NCI-H1694 treated with DMSO at 0.1 percent for 48 hours (cell line): ENCODE results near the gene TLL1.

Experiments used
- DNase-seq: peaks from one replicate; lab custom pipeline; 2025; lab: John Stamatoyannopoulos, UW

TLL1 gene

GRCh38 chr4:166049036-166049435 is 176.0 kb downstream of the TLL1 start:
- DNase-seq: no peak

- no peak for DNase-seq
These were observed 191.7 kb downstream of the TLL1 start for GRCh38 chr4:166064721-166065120.

- DNase-seq: no peak
These were observed 192.3 kb downstream of the TLL1 start for GRCh38 chr4:166065324-166065723.

GRCh38 chr4:166066936-166067335 is 193.9 kb downstream of the TLL1 start:
- no peak for DNase-seq

GRCh38 chr4:166067915-166068314 is 194.9 kb downstream of the TLL1 start:
- DNase-seq: no peak

- no peak for DNase-seq
These were observed 200.7 kb downstream of the TLL1 start for GRCh38 chr4:166073783-166074182.

- no peak for DNase-seq
These were observed 202.6 kb downstream of the TLL1 start for GRCh38 chr4:166075599-166075998.

- DNase-seq: no peak
These were observed 204.7 kb downstream of the TLL1 start for GRCh38 chr4:166077782-166078181.

- no peak for DNase-seq
These were observed 205.3 kb downstream of the TLL1 start for GRCh38 chr4:166078383-166078782.

- DNase-seq: no peak
These were observed 205.9 kb downstream of the TLL1 start for GRCh38 chr4:166078955-166079354.

- DNase-seq: no peak
These were observed 214.5 kb downstream of the TLL1 start for GRCh38 chr4:166087569-166087968.

GRCh38 chr4:166088576-166088975 is 215.5 kb downstream of the TLL1 start:
- no peak for DNase-seq

GRCh38 chr4:166091146-166091545 is 218.1 kb downstream of the TLL1 start:
- DNase-seq: no peak

GRCh38 chr4:166091912-166092510 is 219.0 kb downstream of the TLL1 start:
- DNase-seq: peak; percentile 52

- DNase-seq: no peak
These were observed 219.8 kb downstream of the TLL1 start for GRCh38 chr4:166092797-166093290.

- no peak for DNase-seq
These were observed 231.6 kb downstream of the TLL1 start for GRCh38 chr4:166104623-166105022.

GRCh38 chr4:166121897-166122296 is 248.9 kb downstream of the TLL1 start:
- DNase-seq: no peak

GRCh38 chr4:166123546-166123945 is 250.5 kb downstream of the TLL1 start:
- DNase-seq: no peak

GRCh38 chr4:166128403-166128802 is 255.4 kb downstream of the TLL1 start:
- no peak for DNase-seq

- DNase-seq: no peak
These were observed 261.2 kb downstream of the TLL1 start for GRCh38 chr4:166134285-166134684.

GRCh38 chr4:166140951-166141350 is 267.9 kb downstream of the TLL1 start:
- no peak for DNase-seq

GRCh38 chr4:166143227-166143626 is 270.2 kb downstream of the TLL1 start:
- no peak for DNase-seq

GRCh38 chr4:166144607-166145006 is 271.6 kb downstream of the TLL1 start:
- no peak for DNase-seq

GRCh38 chr4:166146806-166147540 is 273.9 kb downstream of the TLL1 start:
- DNase-seq: no peak
